HG03575 (cell line): ENCODE data around the gene RPL27A.

Source experiments
- ATAC-seq: cut with Tn5 transposase; IDR thresholded peaks from one replicate; pipeline ENCODE4 v1.9.1; 2021; ENCODE audit not compliant: unreplicated experiment, insufficient number of reproducible peaks, low FRiP score; ENCODE audit errors: extremely low read depth

The RPL27A gene

GRCh38 chr11:8715501-8715900 is 32.9 kb downstream of the RPL27A start:
- no peak for ATAC-seq

- no peak for ATAC-seq
Measured at GRCh38 chr11:8717544-8717875, 34.9 kb downstream of the RPL27A start.

GRCh38 chr11:8717876-8718753 is 35.5 kb downstream of the RPL27A start:
- no peak for ATAC-seq

- ATAC-seq = no peak
Measured at GRCh38 chr11:8719211-8719649, 36.6 kb downstream of the RPL27A start.

- no peak for ATAC-seq
Measured at GRCh38 chr11:8719721-8720120, 37.1 kb downstream of the RPL27A start.

GRCh38 chr11:8720352-8720751 is 37.8 kb downstream of the RPL27A start:
- ATAC-seq = no peak

GRCh38 chr11:8720868-8721608 is 38.4 kb downstream of the RPL27A start:
- ATAC-seq = no peak

GRCh38 chr11:8721609-8722500 is 39.3 kb downstream of the RPL27A start:
- ATAC-seq = no peak

- ATAC-seq = no peak
Measured at GRCh38 chr11:8722809-8723208, 40.2 kb downstream of the RPL27A start.

- no peak for ATAC-seq
Measured at GRCh38 chr11:8723711-8724110, 41.1 kb downstream of the RPL27A start.

GRCh38 chr11:8724682-8725081 is 42.1 kb downstream of the RPL27A start:
- no peak for ATAC-seq

GRCh38 chr11:8726395-8726794 is 43.8 kb downstream of the RPL27A start:
- no peak for ATAC-seq

GRCh38 chr11:8728563-8728962 is 46.0 kb downstream of the RPL27A start:
- no peak for ATAC-seq

GRCh38 chr11:8729067-8729466 is 46.5 kb downstream of the RPL27A start:
- no peak for ATAC-seq

- no peak for ATAC-seq
Measured at GRCh38 chr11:8729837-8730696, 47.5 kb downstream of the RPL27A start.

GRCh38 chr11:8730697-8731020 is 48.1 kb downstream of the RPL27A start:
- ATAC-seq = no peak

GRCh38 chr11:8731647-8732323 is 49.2 kb downstream of the RPL27A start:
- no peak for ATAC-seq

GRCh38 chr11:8732324-8732670 is 49.7 kb downstream of the RPL27A start:
- ATAC-seq = no peak
